NCI-H1436 treated with DMSO at 0.1 percent for 48 hours (cell line): ENCODE measurements around the gene HTATIP2.
"Not testable (repeated sequence)": the region's sequence is repeated elsewhere in the genome, so short reads cannot be mapped to it uniquely, and the experiment has no call there.

ENCODE experiments used
- DNase-seq: peaks from one replicate; lab custom pipeline; 2025; lab: John Stamatoyannopoulos, UW

Gene HTATIP2

GRCh38 chr11:20372081-20372626 lies 8.6 kb downstream of the HTATIP2 start:
- DNase-seq = no peak

- no peak for DNase-seq
These were observed 9.6 kb downstream of the HTATIP2 start for GRCh38 chr11:20373147-20373546.

DNA sequence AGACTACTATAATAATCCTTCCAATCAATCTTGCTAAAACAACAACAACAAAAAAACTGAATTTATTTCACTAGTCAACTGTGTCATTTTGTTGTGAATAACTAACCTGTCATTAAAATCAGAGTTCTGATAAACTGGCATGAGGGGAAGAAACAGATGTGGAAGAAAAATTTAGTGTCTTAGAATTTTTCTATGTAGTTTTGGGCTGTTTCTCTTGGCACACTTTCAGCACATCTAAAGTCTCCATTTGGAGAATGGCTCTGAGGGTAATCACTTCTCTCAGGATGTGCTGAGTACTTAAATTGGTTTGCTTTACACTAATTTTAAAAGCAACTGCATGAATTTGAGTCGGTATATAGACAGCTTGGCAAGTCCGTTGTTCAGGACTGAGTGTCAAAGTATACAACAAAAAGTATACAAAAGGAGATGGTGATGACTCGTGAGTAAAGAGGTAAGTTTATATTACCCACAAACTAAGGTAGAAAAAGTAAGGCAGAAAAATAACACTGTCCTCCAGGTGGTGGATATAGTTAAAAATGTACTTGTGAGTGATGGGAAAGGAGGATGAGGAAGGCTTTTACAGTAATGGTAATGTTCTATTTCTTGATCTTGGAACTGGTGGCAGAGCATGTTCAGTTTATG lies 10.2 kb downstream of the HTATIP2 start:
- DNase-seq = no peak

DNA sequence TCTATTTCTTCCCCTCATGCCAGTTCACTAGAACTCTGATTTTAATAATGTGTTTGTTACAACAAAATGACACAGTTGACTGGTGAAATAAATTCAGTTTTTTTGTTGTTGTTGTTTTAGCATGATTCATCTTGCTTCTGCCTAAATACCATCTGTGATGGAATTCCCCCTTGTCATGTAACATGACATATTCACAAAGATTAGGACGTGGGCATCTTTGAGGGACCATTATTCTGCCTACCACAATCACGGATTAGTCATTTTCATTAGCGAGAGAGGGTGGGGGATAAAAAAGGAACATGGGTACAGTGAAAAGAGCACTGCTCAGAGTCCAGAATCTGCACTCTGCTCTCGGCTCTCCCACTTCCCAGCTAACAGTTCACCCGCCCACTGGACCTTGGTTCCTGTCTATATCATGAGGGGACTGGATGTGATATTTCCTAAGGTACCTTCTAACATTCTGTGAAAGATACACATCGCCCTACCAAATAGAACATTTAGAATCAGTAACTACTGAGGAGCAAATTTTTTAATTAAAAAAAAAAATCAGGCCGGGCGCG lies 11.3 kb downstream of the HTATIP2 start:
- DNase-seq = no peak

GRCh38 chr11:20376162-20376730 lies 12.7 kb downstream of the HTATIP2 start:
- no peak for DNase-seq

GRCh38 chr11:20385996-20386395 lies 22.5 kb downstream of the HTATIP2 start:
- not testable (repeated sequence) for DNase-seq

DNA sequence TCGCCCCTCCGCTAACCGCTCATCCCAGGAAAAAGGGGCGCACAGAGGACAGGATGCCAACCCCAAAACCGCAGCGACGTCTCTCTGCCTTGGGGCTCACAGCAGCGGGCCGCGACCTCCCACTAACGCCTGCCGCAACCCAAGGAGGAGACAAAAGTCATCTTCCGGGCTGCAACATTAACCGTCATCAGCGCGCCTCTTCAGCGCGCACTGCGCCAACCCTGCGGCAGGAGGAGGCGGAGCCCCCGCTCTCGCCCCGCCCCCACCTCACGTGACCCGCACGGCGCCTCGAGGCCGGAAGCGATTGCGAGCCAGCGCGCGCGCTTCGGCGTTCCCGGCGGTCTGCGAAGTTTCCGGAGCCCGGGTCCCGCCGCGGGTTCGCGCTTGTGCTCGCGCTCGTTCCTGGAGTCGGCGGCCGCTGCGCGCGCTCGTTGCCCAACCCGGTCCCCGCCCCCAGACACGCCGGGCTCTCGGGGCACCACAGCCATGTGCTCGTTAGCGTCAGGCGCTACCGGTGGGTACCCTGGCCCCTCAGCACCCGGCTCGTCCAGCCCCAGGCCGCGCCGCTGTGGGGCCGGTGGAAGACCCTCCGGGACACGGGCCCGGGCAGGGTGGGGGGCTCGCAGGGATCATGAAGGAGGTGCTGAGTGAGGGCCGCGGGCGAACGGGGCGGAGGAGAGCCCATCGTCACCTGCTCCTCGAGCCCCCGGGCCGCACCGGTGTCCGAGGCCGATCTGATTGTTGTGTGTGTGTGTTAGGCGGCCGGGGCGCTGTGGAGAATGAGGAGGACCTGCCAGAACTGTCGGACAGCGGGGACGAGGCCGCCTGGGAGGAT lies 24.0 kb downstream of the HTATIP2 start, which contains the start of gene PRMT3:
Gene PRMT3, plus strand, starts transcription at position 456 of the 835 bp plus-strand sequence. Its CDS starts 31 bp downstream, at position 487.
- DNase-seq = peak; percentile 63

DNA sequence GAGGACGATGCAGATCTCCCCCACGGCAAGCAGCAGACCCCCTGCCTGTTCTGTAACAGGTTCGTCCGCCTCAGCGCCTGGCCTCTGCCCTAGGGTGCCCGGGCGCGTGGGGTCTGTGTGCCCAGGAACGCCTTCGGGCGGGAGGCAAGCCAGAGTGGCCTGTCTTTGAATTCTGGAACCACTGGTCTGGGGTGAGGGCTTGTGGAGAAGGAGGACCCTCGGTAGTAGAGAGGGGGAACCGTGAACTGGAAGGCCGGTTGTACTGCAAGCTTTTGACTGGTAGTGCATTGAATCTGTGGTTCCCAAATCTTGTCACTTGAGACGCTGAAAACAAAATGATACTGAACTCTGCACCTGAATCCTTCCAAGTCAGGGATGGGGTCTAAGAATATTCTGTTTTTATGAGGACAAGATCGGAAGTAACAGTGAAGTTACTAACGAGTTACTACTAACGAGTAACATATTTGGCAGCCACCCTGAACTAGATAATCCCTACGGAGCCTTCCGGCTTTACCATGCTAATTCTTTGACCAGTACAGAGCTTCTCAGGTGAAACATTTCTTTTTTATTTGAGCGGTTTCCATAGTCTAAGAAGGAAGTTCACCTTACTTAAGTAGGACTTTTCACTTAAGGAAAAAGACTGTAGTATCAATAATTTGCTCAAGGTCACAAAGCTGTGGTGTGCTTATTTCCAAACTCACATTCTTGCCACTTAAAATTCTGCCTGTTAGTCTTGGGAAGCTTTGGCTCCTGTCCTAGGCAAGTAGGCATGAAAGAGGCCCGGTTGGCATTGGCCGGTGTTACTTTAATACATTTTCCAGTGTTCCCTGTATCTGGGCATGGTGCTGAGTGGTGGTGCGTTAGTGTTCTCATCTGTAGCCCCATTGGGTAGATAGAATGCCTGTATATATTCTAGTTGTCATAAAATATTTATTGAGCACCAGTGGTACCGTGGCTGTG lies 24.9 kb downstream of the HTATIP2 start:
- DNase-seq = no peak

DNA sequence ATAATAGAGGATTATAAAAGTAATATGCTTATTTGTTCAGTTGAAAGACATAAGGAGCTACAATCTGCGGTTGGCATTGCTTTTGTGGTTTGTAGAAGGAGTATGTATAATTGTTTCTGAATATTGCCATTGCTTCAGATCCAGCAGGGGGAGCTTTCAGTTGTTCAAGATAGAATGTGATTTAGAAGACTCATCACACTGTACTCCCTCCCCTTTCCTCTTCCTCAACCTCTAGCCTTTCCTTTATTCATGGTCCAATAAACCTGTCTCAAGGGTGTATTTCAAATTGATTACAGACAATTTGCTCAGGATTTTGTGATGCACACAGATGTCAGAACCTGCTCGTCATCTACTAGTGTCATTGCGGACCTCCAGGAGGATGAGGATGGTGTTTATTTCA lies 33.8 kb downstream of the HTATIP2 start:
- peak; percentile 71 for DNase-seq

- DNase-seq = no peak
These were observed 36.0 kb downstream of the HTATIP2 start for GRCh38 chr11:20399498-20399897.

DNA sequence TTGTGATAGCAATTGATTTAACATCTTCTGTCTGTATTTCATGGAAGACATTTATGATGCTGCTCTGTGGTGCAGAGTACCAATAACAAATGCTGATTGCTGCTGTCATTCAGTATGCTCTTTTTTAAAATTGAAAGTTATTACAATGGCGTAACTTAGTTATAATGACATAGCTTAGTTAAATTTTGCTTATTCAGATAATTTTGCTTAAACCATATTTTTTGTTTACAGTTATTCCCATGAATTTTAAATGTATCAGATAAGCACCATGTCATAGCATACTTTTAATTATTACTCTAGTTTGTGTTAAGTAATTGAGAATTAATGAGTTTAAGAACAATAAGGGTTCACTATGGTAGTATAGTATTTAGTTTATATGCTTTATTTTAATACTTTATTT lies 39.5 kb downstream of the HTATIP2 start:
- no peak for DNase-seq

- DNase-seq = no peak
These were observed 43.0 kb downstream of the HTATIP2 start for GRCh38 chr11:20406484-20406883.

DNA sequence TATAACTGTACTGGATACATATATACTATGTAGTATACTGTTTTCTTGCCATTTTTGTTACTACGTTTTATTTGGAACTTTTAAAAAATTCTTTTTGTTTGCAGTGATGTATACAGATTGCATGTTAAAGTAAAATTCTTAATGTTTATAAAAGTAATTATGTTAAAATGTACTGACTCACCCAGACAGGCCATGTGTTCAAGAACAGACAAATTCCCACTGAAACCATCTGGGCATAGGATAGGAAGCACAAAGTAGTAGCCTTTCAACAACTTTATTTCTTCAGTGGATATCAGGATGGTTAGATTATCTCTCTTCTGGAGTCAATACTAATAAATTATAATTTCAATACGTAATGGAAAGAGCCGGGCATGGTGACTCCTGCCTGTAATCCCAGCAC lies 43.8 kb downstream of the HTATIP2 start:
- DNase-seq = no peak

DNA sequence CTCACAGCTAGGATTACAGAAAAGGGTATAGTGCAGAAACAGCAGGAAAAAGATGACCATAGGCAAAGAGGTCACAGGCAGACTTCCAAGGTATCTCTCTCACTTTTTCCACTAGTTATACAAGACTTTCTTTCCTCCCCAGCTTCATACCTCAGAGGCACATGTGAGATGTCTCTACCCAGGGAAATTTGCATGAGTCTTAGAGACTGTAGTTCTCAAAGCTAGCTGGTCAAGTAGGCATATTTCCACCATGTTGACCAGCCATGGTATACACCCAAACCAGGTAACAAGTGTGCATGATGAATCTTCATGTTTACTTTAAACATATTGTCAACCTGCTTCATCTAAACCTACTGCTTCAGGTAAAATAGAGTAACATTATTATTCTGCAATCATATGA lies 51.9 kb downstream of the HTATIP2 start:
- DNase-seq = no peak

DNA sequence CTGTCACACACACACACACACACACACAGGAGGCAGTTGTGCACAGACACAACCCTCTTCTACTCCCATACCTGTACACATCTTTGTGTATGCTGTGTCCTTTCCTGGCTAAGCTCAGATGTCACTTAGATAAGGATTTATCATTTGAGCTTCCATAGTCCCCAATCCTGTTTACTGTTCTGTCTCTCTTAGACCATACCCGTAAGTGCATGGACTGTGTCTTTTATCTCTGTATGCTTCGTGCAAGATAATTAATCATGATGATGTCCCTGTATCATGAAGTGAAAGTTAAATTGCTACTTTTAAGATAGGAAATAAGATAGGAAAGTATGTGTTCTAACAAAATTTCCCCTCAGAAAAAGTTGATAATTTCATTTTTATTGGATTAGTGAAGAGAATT lies 54.3 kb downstream of the HTATIP2 start:
- DNase-seq = no peak

DNA sequence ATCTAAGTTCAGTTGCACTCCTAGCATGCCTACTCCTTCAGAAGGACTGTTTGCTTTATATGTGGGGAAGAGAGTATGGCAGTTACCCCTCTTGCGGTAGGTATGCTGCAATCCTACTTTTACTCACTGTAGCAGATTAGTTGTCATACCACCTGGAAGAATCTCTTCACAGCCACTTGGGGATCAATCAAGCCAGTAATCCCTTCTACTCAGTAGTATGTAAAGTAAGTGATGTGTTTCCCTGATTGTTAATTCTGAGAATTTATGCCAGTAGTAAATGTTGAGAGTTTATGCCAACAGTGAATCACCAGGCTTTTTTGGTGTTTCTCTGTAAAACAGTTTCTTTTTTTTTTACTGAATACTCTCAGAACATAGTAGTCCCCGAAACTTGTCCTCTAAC lies 58.4 kb downstream of the HTATIP2 start:
- no peak for DNase-seq

DNA sequence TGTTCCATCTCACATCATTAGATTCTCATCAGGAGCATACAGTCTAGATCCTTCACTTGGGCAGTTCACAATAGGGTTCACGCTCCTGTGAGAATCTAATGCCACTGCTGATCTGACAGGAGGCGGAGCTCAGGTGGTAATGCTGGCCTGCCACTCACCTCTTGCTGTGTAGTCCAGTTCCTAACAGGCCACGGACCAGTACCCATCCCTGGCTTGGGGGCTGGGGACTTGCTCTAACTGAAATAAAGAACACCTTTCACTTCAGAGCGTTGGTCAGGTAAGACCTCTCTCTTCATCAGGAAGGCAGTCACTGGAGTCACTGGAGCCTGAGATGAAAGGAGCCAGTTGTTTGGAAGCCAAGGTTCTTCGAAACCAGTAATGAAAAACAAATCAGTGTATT lies 65.7 kb downstream of the HTATIP2 start:
- no peak for DNase-seq
